ENCODE data around the gene COBLL1.

The COBLL1 gene

DNA sequence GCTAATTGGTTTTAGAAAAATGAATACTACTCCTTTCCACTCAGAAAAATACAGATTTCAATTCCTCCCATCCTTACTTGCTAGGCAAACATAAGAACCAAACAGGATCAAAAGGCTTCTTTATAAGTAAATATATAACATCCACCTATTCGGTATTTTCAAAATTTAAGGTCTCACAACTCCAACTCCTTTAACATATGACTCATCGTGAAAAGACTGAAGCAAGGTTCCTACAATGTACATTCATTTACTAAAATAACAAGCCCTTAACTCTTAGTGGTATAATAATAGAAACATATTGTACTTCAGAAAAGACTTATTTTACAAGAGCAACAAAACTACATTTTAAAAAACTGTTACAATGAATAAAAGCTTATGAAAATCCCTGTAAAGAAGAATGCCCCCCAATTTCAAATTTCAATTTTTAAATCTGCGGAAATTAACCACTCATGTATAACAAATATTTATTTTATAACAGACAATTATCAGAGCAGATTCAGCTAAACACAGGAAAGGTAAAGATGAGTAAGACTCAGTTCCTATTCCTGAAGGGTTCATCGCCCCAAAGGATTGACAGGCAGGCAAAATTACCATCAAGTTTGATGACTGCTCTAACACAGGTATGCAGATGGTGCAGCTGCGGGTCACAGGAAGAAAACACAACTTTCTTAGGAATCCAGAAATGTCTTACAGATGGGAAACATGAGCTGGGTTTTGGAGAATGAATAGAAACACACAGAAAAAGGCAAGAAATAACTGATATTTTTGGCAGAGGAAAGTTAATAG, 96.4 kb downstream of the COBLL1 start:
- ChIA-PET CTCF (interaction anchor here (0.5 to 1.1 kb wide), 2 partner anchors 41 to 87 kb away, joined by 3 to 4 read pairs; no protein-coding TSS in a partner anchor), POLR2A (no interaction called here)
- H3K4me3 ChIP-seq (ENCODE audit: low read depth, low read length), result no peak overlapping the region
- no peaks in the 10 kb centered on the region for H3K36me3 ChIP-seq (ENCODE audit: control insufficient read depth in 2 of 2, insufficient read depth in 1 of 2, low read length in 2 of 2)
- no peak for TF ChIP-seq ZNF155 (tag by site-specific recombination; IDR thresholded peaks at IDR 0.05)
- TF ChIP-seq ZNF394 (tag by site-specific recombination; IDR thresholded peaks at IDR 0.05; ENCODE audit: borderline replicate concordance), result no peak
- no peak for TF ChIP-seq ZBTB8A (tag by site-specific recombination; IDR thresholded peaks at IDR 0.05)
- no peak for TF ChIP-seq SP2 (tag by site-specific recombination; IDR thresholded peaks at IDR 0.05)
- TF ChIP-seq, protein P1, sequence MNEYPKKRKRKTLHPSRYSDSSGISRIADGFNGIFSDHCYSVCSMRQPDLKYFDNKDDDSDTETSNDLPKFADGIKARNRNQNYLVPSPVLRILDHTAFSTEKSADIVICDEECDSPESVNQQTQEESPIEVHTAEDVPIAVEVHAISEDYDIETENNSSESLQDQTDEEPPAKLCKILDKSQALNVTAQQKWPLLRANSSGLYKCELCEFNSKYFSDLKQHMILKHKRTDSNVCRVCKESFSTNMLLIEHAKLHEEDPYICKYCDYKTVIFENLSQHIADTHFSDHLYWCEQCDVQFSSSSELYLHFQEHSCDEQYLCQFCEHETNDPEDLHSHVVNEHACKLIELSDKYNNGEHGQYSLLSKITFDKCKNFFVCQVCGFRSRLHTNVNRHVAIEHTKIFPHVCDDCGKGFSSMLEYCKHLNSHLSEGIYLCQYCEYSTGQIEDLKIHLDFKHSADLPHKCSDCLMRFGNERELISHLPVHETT (tag by site-specific recombination; IDR thresholded peaks at IDR 0.05), result no peak
- TF ChIP-seq RBAK (tag by site-specific recombination; IDR thresholded peaks at IDR 0.05), result no peak
- TF ChIP-seq, protein P2, sequence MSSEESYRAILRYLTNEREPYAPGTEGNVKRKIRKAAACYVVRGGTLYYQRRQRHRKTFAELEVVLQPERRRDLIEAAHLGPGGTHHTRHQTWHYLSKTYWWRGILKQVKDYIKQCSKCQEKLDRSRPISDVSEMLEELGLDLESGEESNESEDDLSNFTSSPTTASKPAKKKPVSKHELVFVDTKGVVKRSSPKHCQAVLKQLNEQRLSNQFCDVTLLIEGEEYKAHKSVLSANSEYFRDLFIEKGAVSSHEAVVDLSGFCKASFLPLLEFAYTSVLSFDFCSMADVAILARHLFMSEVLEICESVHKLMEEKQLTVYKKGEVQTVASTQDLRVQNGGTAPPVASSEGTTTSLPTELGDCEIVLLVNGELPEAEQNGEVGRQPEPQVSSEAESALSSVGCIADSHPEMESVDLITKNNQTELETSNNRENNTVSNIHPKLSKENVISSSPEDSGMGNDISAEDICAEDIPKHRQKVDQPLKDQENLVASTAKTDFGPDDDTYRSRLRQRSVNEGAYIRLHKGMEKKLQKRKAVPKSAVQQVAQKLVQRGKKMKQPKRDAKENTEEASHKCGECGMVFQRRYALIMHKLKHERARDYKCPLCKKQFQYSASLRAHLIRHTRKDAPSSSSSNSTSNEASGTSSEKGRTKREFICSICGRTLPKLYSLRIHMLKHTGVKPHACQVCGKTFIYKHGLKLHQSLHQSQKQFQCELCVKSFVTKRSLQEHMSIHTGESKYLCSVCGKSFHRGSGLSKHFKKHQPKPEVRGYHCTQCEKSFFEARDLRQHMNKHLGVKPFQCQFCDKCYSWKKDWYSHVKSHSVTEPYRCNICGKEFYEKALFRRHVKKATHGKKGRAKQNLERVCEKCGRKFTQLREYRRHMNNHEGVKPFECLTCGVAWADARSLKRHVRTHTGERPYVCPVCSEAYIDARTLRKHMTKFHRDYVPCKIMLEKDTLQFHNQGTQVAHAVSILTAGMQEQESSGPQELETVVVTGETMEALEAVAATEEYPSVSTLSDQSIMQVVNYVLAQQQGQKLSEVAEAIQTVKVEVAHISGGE (tag by site-specific recombination; conservative IDR thresholded peaks at IDR 0.05; ENCODE audit: low read depth), result no peak
- no peak for TF ChIP-seq ZNF529 (tag by site-specific recombination; IDR thresholded peaks at IDR 0.05; ENCODE audit: insufficient replicate concordance)
- peaks cover 4% of the 10 kb centered on the region; the same call in 1 of the 2 replicates for H3K4me1 ChIP-seq (ENCODE audit: control insufficient read depth, insufficient read depth, low read length)
- H3K27ac ChIP-seq (ENCODE audit: extremely low read depth, low read depth, low read length), result no peak overlapping the region
- H3K9me3 ChIP-seq (ENCODE audit: control insufficient read depth, insufficient read depth, low read depth, low read length), result no peaks in the 10 kb centered on the region

DNA sequence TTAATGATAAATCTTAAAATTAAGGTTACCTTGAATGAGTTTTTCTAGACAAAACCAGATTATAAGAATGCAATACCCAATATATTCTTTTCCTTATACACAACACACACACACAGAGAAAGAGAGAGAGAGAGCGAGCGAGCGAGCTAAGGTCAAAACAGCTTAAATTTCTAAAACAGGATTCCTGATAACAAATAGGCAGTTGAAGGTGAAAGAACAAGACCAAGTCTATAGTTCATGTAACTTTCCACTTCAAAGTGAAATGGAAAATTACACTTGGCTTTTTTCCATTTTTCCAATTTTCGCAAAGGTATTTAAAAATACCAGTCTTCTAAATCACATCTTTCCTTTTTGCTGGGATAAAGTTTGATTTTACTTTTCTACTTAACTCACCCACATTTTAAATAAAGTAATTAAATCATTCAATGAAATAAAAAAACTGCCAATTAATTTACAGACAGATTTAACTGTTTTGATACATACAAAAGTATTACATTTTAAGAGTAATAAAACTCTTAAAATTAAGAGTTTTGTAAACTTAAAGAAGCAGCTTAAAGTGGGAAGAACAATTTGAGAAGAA, 98.8 kb downstream of the COBLL1 start:
- ChIA-PET CTCF (interaction anchor here (0.5 to 0.8 kb wide), 4 partner anchors 29 to 669 kb away, joined by 4 to 6 read pairs (median 4); no protein-coding TSS in a partner anchor), POLR2A (no interaction called here)
- H3K9me3 ChIP-seq (ENCODE audit: control insufficient read depth, insufficient read depth, low read depth, low read length), result no peaks in the 10 kb centered on the region
- H3K27ac ChIP-seq (ENCODE audit: extremely low read depth, low read depth, low read length), result no peak overlapping the region
- H3K4me1 ChIP-seq (ENCODE audit: control insufficient read depth, insufficient read depth, low read length), result peaks cover 4% of the 10 kb centered on the region; the same call in 1 of the 2 replicates
- no peaks in the 10 kb centered on the region for H3K36me3 ChIP-seq (ENCODE audit: control insufficient read depth in 2 of 2, insufficient read depth in 1 of 2, low read length in 2 of 2)
- TF ChIP-seq SP3 (tag by site-specific recombination; IDR thresholded peaks at IDR 0.05) (no peak), ZNF596 (tag by site-specific recombination; IDR thresholded peaks at IDR 0.05) (peak; percentile 60; the same call in 1 of the 2 replicates)
- H3K4me3 ChIP-seq (ENCODE audit: low read depth, low read length), result no peak overlapping the region

DNA sequence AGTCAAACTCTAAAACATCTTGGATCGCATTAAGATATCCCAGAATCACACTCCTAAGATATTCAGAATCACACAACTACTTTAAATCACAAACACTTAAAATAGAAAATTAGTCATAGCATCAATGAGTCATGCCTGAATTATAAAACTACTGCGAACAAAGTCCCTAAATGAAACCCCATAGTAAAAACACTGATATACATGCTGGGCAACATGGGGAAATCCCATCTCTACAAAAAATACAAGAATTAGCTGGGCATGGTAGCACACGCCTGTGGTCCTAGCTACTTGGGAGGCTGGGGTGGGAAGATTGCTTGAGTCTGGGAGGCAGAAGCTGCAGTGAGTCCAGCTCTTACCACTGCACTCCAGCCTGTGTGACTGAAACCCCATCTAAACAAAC, 101.7 kb downstream of the COBLL1 start:
- ChIA-PET POLR2A (no interaction called here), CTCF (interaction anchor here (0.7 to 1.6 kb wide), 5 partner anchors 23 to 273 kb away, joined by 3 to 8 read pairs (median 7); partner anchors contain the start of gene COBLL1)
- Histone ChIP-seq H3K36me3 (ENCODE audit: control insufficient read depth in 2 of 2, insufficient read depth in 1 of 2, low read length in 2 of 2) (no peaks in the 10 kb centered on the region), H3K4me3 (ENCODE audit: low read depth, low read length) (no peak overlapping the region), H3K9me3 (ENCODE audit: control insufficient read depth, insufficient read depth, low read depth, low read length) (no peaks in the 10 kb centered on the region), H3K27ac (ENCODE audit: extremely low read depth, low read depth, low read length) (no peak overlapping the region), H3K4me1 (ENCODE audit: control insufficient read depth, insufficient read depth, low read length) (peaks cover 5% of the 10 kb centered on the region)
- TF ChIP-seq ZBTB7A (tag by site-specific recombination; IDR thresholded peaks at IDR 0.05; ENCODE audit: low read depth), result no peak
- no peak for TF ChIP-seq OVOL3 (tag by site-specific recombination; IDR thresholded peaks at IDR 0.05)
- 0 out of 2 replicates have a peak, but pooled peaks have one; percentile 10 for TF ChIP-seq SP7 (tag by site-specific recombination; IDR thresholded peaks at IDR 0.05)
- TF ChIP-seq, protein P3, sequence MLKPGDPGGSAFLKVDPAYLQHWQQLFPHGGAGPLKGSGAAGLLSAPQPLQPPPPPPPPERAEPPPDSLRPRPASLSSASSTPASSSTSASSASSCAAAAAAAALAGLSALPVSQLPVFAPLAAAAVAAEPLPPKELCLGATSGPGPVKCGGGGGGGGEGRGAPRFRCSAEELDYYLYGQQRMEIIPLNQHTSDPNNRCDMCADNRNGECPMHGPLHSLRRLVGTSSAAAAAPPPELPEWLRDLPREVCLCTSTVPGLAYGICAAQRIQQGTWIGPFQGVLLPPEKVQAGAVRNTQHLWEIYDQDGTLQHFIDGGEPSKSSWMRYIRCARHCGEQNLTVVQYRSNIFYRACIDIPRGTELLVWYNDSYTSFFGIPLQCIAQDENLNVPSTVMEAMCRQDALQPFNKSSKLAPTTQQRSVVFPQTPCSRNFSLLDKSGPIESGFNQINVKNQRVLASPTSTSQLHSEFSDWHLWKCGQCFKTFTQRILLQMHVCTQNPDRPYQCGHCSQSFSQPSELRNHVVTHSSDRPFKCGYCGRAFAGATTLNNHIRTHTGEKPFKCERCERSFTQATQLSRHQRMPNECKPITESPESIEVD (tag by site-specific recombination; IDR thresholded peaks at IDR 0.05), result no peak
- TF ChIP-seq OSR2 (tag by site-specific recombination; IDR thresholded peaks at IDR 0.05), result peak; percentile 41; the same call in 1 of the 2 replicates
- 0 out of 2 replicates have a peak, but pooled peaks have one; percentile 26 for TF ChIP-seq ZNF335 (tag by site-specific recombination; conservative IDR thresholded peaks at IDR 0.05)

Data from HEK293 (cell line).